GM23338 (cell line): ENCODE results near the gene BCAR3.

Source experiments
- EZH2 ChIP-seq: fragments of 200-600 bp; sonication (generic); IDR thresholded peaks from one replicate; pipeline ENCODE4 v1.8.0; 2017; ENCODE audit warnings: antibody characterized with exemption, mild to moderate bottlenecking, low read depth; ENCODE audit not compliant: unreplicated experiment
- EZH2phosphoT487 ChIP-seq: fragments of 200-600 bp; sonication (generic); IDR thresholded peaks from one replicate; pipeline ENCODE4 v1.8.1; 2018; ENCODE audit warnings: antibody characterized with exemption; ENCODE audit not compliant: unreplicated experiment
- NANOG ChIP-seq: IDR thresholded peaks from 2 replicates; pipeline ENCODE4 v1.6.1; 2016; ENCODE audit warnings: antibody characterized with exemption, borderline replicate concordance
- POLR2AphosphoS5 ChIP-seq: IDR thresholded peaks from 2 replicates; pipeline ENCODE4 v1.6.1; 2016; ENCODE audit warnings: antibody characterized with exemption, low read depth
- STAT1 ChIP-seq: IDR thresholded peaks from one replicate; pipeline ENCODE4 v1.6.1; 2016; ENCODE audit warnings: antibody characterized with exemption; ENCODE audit not compliant: unreplicated experiment
- ZNF114 ChIP-seq: fragments of 250-450 bp; sonication (Bioruptor Pico); IDR thresholded peaks from 2 replicates; pipeline ENCODE4 v1.5.0; 2020; ENCODE audit warnings: mild to moderate bottlenecking, moderate library complexity
- TF ChIP-seq, protein P1 (sequence below), 2 experiments: fragments of 200-600 bp in 1 of 2; sonication (generic) in 1 of 2; conservative IDR thresholded peaks; 2 replicates each; pipeline versions ENCODE4 v1.5.1 to v1.6.1; 2016 to 2017; ENCODE audit warnings: antibody characterized with exemption in 2 of 2, low read depth in 2 of 2, mild to moderate bottlenecking in 2 of 2, moderate library complexity in 1 of 2

DNA sequence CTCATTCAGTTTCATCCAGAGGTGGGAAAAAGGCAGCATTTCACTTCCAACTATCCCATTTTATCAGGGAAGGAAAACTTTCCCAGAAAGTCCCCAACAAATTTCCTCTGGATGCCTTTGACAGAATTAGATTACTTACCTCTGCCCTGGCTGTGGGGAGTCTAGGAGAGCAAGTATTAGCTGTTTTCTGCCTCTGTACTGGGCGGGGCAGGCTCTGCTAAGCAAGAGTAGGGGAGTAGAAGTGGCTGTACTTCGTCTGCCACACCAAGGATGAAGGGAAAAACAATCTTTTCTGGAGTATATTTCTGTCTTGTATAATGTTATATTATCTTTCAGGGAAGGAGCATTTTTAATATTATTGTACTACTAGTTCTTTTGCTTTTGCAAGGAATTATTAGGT, 155.2 kb downstream of the BCAR3 start:
- TF ChIP-seq, protein P1, sequence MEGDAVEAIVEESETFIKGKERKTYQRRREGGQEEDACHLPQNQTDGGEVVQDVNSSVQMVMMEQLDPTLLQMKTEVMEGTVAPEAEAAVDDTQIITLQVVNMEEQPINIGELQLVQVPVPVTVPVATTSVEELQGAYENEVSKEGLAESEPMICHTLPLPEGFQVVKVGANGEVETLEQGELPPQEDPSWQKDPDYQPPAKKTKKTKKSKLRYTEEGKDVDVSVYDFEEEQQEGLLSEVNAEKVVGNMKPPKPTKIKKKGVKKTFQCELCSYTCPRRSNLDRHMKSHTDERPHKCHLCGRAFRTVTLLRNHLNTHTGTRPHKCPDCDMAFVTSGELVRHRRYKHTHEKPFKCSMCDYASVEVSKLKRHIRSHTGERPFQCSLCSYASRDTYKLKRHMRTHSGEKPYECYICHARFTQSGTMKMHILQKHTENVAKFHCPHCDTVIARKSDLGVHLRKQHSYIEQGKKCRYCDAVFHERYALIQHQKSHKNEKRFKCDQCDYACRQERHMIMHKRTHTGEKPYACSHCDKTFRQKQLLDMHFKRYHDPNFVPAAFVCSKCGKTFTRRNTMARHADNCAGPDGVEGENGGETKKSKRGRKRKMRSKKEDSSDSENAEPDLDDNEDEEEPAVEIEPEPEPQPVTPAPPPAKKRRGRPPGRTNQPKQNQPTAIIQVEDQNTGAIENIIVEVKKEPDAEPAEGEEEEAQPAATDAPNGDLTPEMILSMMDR (conservative IDR thresholded peaks at IDR 0.05; ENCODE audit: low read depth in 2 of 2), result no peak
- TF ChIP-seq EZH2phosphoT487 (no peak), POLR2AphosphoS5 (no peak), EZH2 (no peak), NANOG (no peak), STAT1 (no peak), ZNF114 (CRISPR knock-in tag) (no peak)
